ENCODE results near the gene ZNF169. TPM values are rescaled to one million over a fixed set of nuclear protein-coding genes. Genes with fewer than 3 reads are reported as not detected.
A peak's percentile ranks its signal among the peaks of the same experiment; 100 is the strongest.

Gene ZNF169
- total and polyA plus RNA-seq, 2 of the 8 experiments (the other 6 are each of a cell fraction or from before 2014, with no cell fraction given), result 7.0 to 9.0 TPM

- no peak for TF ChIP-seq CEBPB (IDR thresholded peaks at IDR 0.05; ENCODE audit: low read depth, low read length)
- TF ChIP-seq CREB1 (IDR thresholded peaks at IDR 0.05), result no peak
- no peak for TF ChIP-seq KDM5A (IDR thresholded peaks at IDR 0.05; ENCODE audit: low read length)
- peak; percentile 96 to 97 for TF ChIP-seq RAD21 (IDR thresholded peaks at IDR 0.05 in 1 of 2, conservative IDR thresholded peaks at IDR 0.05 in 1 of 2; ENCODE audit: low read depth in 2 of 2, low read length in 2 of 2)
Observed at GRCh38 chr9:94213511-94214124, 45.5 kb upstream of the ZNF169 start (continued).

Data from H1 (cell line).